HepG2 (cell line): Measurements from ENCODE around the gene CPT1C. TPM values are rescaled to one million over a fixed set of nuclear protein-coding genes. Genes with fewer than 3 reads are reported as not detected.
"Not testable (repeated sequence)": the region's sequence is repeated elsewhere in the genome, so short reads cannot be mapped to it uniquely, and the experiment has no call there.

Experiments used
- ATAC-seq: fragments of 200-7000 bp; cut with Tn5 transposase; 3 replicates; pipeline ENCODE4 v1.9.1; 2020; ENCODE audit warnings: mild to moderate bottlenecking, moderate library complexity
- BruUV-seq: library from RNA; stranded (reverse); fragments of 400-500 nt; replicated peaks from 2 replicates; lab custom pipeline; 2021; lab: Mats Ljungman, UMichigan
- CTCF ChIA-PET: fragments of 300-600 bp; formaldehyde crosslinking; extraction: SDS; loops from one replicate; lab custom pipeline; 2021; ENCODE audit warnings: low total read pairs, inconsistent platforms, low intra/inter-chr PET ratio; lab: Yijun Ruan, JAX
- POLR2A ChIA-PET: fragments of 350-600 bp; sonication (Branson Sonifier 250); formaldehyde crosslinking; loops from one replicate; lab custom pipeline; 2020; ENCODE audit warnings: antibody characterized with exemption, inconsistent platforms; lab: Yijun Ruan, JAX
- DNase-seq: peaks from one replicate; pipeline ENCODE4 v3.0.0-alpha.2; 2015; ENCODE audit warnings: low spot score
- FAIRE-seq: peaks from 3 replicates; lab custom pipeline; 2011; peaks lifted over from hg19 to GRCh38; lab: Jason Lieb, UNC
- H2AFZ ChIP-seq: one replicate; pipeline ENCODE4 v1.6.1; 2011; ENCODE audit warnings: low read length, inconsistent platforms
- H3K27ac ChIP-seq: fragments of 300-600 bp; 3 replicates; pipeline ENCODE4 v1.8.0; 2011; ENCODE audit warnings: mixed run types, mild to moderate bottlenecking, mixed read lengths, low read length, inconsistent platforms; ENCODE audit not compliant: insufficient read depth; ENCODE audit errors: extremely low read length
- H3K27me3 ChIP-seq, 2 experiments: fragments of 200-600 bp in 1 of 2; 2 replicates in 1 of 2; 3 replicates in 1 of 2; pipeline versions ENCODE4 v1.6.0 to v1.8.0; 2011; ENCODE audit warnings: low read length in 2 of 2, mild to moderate bottlenecking in 2 of 2, moderate library complexity in 2 of 2, inconsistent platforms in 1 of 2; ENCODE audit not compliant: insufficient read depth in 2 of 2, control insufficient read depth in 1 of 2
- H3K36me3 ChIP-seq, 2 experiments: fragments of 200-600 bp in 1 of 2; replicated peaks in 1 of 2; 2 replicates in 1 of 2; 3 replicates in 1 of 2; pipeline versions ENCODE4 v1.5.1 to v1.8.0; 2011; ENCODE audit warnings: low read length in 2 of 2, inconsistent platforms in 1 of 2; ENCODE audit not compliant: insufficient read depth in 2 of 2, control insufficient read depth in 1 of 2
- H3K4me1 ChIP-seq: 2 replicates; pipeline ENCODE4 v1.5.1; 2012; ENCODE audit warnings: low read length, inconsistent platforms; ENCODE audit not compliant: insufficient read depth
- H3K4me2 ChIP-seq: 2 replicates; pipeline ENCODE4 v1.6.0; 2011; ENCODE audit warnings: low read depth, low read length, inconsistent platforms
- H3K4me3 ChIP-seq, 3 experiments: fragments of 200-600 bp in 1 of 3; sonication (generic), shearing (Covaris generic) in 1 of 3; replicated peaks in 1 of 3; 2 replicates each; pipeline ENCODE4 v1.5.1; 2011 to 2016; ENCODE audit warnings: low read length in 3 of 3, inconsistent platforms in 2 of 3, low read depth in 2 of 3, mild to moderate bottlenecking in 2 of 3, control low read depth in 1 of 3, mixed read lengths in 1 of 3; ENCODE audit not compliant: insufficient read depth in 1 of 3
- H3K79me2 ChIP-seq: one replicate; pipeline ENCODE4 v1.6.1; 2011; ENCODE audit warnings: low read length, inconsistent platforms; ENCODE audit not compliant: insufficient read depth
- H3K9ac ChIP-seq: 2 replicates; pipeline ENCODE4 v1.6.0; 2011; ENCODE audit warnings: mild to moderate bottlenecking, low read depth, low read length, inconsistent platforms; ENCODE audit not compliant: insufficient read depth
- H3K9me3 ChIP-seq: 2 replicates; pipeline ENCODE4 v1.5.1; 2012; ENCODE audit warnings: mild to moderate bottlenecking, low read length
- H4K20me1 ChIP-seq: 2 replicates; pipeline ENCODE4 v1.6.0; 2011; ENCODE audit warnings: inconsistent platforms, mild to moderate bottlenecking, low read length, moderate library complexity; ENCODE audit not compliant: insufficient read depth
- HMGXB4 ChIP-seq, 2 experiments: sonication (generic) in 1 of 2; formaldehyde crosslinking in 1 of 2; IDR thresholded peaks; 2 replicates each; pipeline versions ENCODE4 v1.4.0 to v1.6.1; 2018 to 2020; ENCODE audit warnings: missing genetic modification reagents in 2 of 2, borderline replicate concordance in 1 of 2, low read depth in 1 of 2, mild to moderate bottlenecking in 1 of 2, missing biosample characterization in 1 of 2
- MYC ChIP-seq: sonication (generic); formaldehyde crosslinking; IDR thresholded peaks from 2 replicates; pipeline ENCODE4 v1.9.0; 2021; ENCODE audit warnings: missing genetic modification reagents, borderline replicate concordance
- ZFP36L2 ChIP-seq: sonication (generic); formaldehyde crosslinking; IDR thresholded peaks from 2 replicates; pipeline ENCODE4 v1.4.0; 2020; ENCODE audit warnings: missing genetic modification reagents
- ZNF121 ChIP-seq: sonication (generic); formaldehyde crosslinking; IDR thresholded peaks from 2 replicates; pipeline ENCODE4 v1.5.0; 2020; ENCODE audit warnings: mild to moderate bottlenecking, missing genetic modification reagents
- WGBS: methylation state at CpG from one replicate; pipeline ENCODE4 v1.1.6; 2017; ENCODE audit warnings: low lambda C conversion rate; 5-methylcytosine and 5-hydroxymethylcytosine counted together
- in situ Hi-C: cut with HindIII; loops from 2 replicates; pipeline ENCODE4 v1.10.0; 2017; ENCODE audit warnings: low pct_unique_long_range_greater_than_20kb; ENCODE audit not compliant: extremely low pct_ligation_motif_present
- intact Hi-C: fragments of 100-400 bp; cut with micrococcal nuclease; formaldehyde crosslinking; loops from one replicate; pipeline ENCODE4 v1.10.0; 2022; ENCODE audit not compliant: unreplicated experiment
- polyA plus RNA-seq, 8 experiments: library from polyadenylated mRNA; depleted of rRNA in 3 of 8; stranded (reverse) in 7 of 8; unstranded in 1 of 8; fragments of >200 nt; fragmentation: Illumina TruSeq in 4 of 8; extraction: Trizol in 4 of 8; gene quantifications; 2 replicates each; pipeline versions ENCODE4 v1.2.1 to v1.2.3, GENCODE V29; 2011 to 2016; ENCODE audit warnings: low read depth in 4 of 8, missing spikeins in 1 of 8, mixed read lengths in 1 of 8; ENCODE audit not compliant: insufficient read depth in 1 of 8
- total RNA-seq, 5 experiments: library from RNA; depleted of rRNA; stranded (reverse); fragments of >200 nt; fragmentation: Illumina TruSeq; extraction: Trizol; gene quantifications; 2 replicates each; pipeline ENCODE4 v1.2.3, GENCODE V29; 2016; ENCODE audit warnings: low read depth in 1 of 5

CPT1C gene
- total and polyA plus RNA-seq, 2 of the 13 experiments (the other 11 are each of a cell fraction or from before 2014, with no cell fraction given), result 0.18 TPM; not detected in 1

GRCh38 chr19:49718991-49719390 lies 28.1 kb downstream of the CPT1C start (continued):
- no peak for TF ChIP-seq HMGXB4 (CRISPR knock-in tag; IDR thresholded peaks at IDR 0.05; ENCODE audit: borderline replicate concordance in 1 of 2, low read depth in 1 of 2)
- no peak for TF ChIP-seq ZFP36L2 (CRISPR knock-in tag)
- TF ChIP-seq MYC, result no peak
- TF ChIP-seq ZNF121 (CRISPR knock-in tag), result no peak

DNA sequence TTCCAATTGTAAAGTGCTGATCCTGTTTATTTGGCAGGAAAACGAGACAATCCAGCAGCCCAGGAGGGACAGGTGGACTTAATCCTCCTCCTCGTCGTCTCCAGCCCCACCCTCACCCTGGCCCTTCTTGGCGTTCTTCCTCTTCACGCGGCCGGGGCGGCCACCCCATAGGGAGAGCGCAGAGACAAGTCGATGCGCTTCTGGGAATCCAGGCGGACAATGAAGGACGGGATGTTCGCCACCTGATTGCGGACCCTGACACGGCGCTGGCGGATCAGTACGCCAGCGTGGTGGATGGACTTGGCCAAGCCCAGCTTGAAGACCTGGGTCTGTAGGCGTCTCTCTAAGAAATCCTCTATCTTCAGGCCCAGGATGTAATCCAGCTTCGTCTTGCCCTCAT lies 28.5 kb downstream of the CPT1C start:
- FAIRE-seq, H4K20me1 ChIP-seq, ATAC-seq, H2AFZ ChIP-seq, H3K4me1 ChIP-seq, intact Hi-C loops, H3K27ac ChIP-seq, H3K36me3 ChIP-seq, BruUV-seq, H3K4me2 ChIP-seq, H3K27me3 ChIP-seq, in situ Hi-C loops, DNase-seq, H3K9ac ChIP-seq, H3K9me3 ChIP-seq, CTCF ChIA-PET, H3K79me2 ChIP-seq, H3K4me3 ChIP-seq, POLR2A ChIA-PET: not testable (repeated sequence)
- 87% methylated on average over 22 of the region's 22 CpGs for WGBS
